HL-60/S4 treated with retinoic acid at 250 ng/mL for 4 days and 3 days (cell line): ENCODE data around the gene SPIC.
"Not testable (repeated sequence)": the region's sequence is repeated elsewhere in the genome, so short reads cannot be mapped to it uniquely, and the experiment has no call there.

Experiments used
- in situ Hi-C: fragments of 300-500 bp; cut with MboI; formaldehyde crosslinking; loops from 2 replicates; pipeline ENCODE4 v1.7.0; 2022; ENCODE audit warnings: low sequenced_read_pairs

Gene SPIC

GRCh38 chr12:101474711-101475386 is at the start of gene SPIC:
Gene SPIC (plus strand): TSS chr12:101475336. CDS start chr12:101476905, 1,569 bp downstream.
- in situ Hi-C loops, result no loop called here

GRCh38 chr12:101430456-101430855 is 44.7 kb upstream of the SPIC start:
- in situ Hi-C loops, result no loop called here

- in situ Hi-C loops, result no loop called here
These were observed 39.0 kb upstream of the SPIC start for GRCh38 chr12:101436136-101436535.

- in situ Hi-C loops, result no loop called here
These were observed 35.9 kb upstream of the SPIC start for GRCh38 chr12:101439236-101439635.

- in situ Hi-C loops, result no loop called here
These were observed 33.5 kb upstream of the SPIC start for GRCh38 chr12:101441461-101442224.

- in situ Hi-C loops, result no loop called here
These were observed 19.5 kb upstream of the SPIC start for GRCh38 chr12:101455685-101456084.

GRCh38 chr12:101459642-101460346 is 15.3 kb upstream of the SPIC start:
- in situ Hi-C loops, result no loop called here

GRCh38 chr12:101468948-101469347 is 6.2 kb upstream of the SPIC start:
- in situ Hi-C loops, result no loop called here

- in situ Hi-C loops, result no loop called here
These were observed 4.2 kb upstream of the SPIC start for GRCh38 chr12:101470939-101471338.

GRCh38 chr12:101471878-101472277 is 3.3 kb upstream of the SPIC start:
- in situ Hi-C loops, result not testable (repeated sequence)

- in situ Hi-C loops, result no loop called here
These were observed 888 bp upstream of the SPIC start for GRCh38 chr12:101474248-101474647.

- in situ Hi-C loops, result no loop called here
These were observed 692 bp downstream of the SPIC start for GRCh38 chr12:101475751-101476305.

GRCh38 chr12:101480849-101481248 is 5.7 kb downstream of the SPIC start:
- in situ Hi-C loops, result no loop called here

GRCh38 chr12:101485021-101485420 is 9.9 kb downstream of the SPIC start:
- in situ Hi-C loops, result no loop called here

- in situ Hi-C loops, result no loop called here
These were observed 13.3 kb downstream of the SPIC start for GRCh38 chr12:101488469-101488868.

GRCh38 chr12:101490286-101490920 is 15.3 kb downstream of the SPIC start:
- in situ Hi-C loops, result no loop called here

- in situ Hi-C loops, result no loop called here
These were observed 16.2 kb downstream of the SPIC start for GRCh38 chr12:101491329-101491728.

- in situ Hi-C loops, result no loop called here
These were observed 18.4 kb downstream of the SPIC start for GRCh38 chr12:101493556-101493955.

GRCh38 chr12:101498252-101498651 is 23.1 kb downstream of the SPIC start:
- in situ Hi-C loops, result no loop called here

- in situ Hi-C loops, result no loop called here
These were observed 26.4 kb downstream of the SPIC start for GRCh38 chr12:101501410-101501995.

GRCh38 chr12:101521136-101521535 is 46.0 kb downstream of the SPIC start:
- in situ Hi-C loops, result no loop called here
